HuH-7 (cell line): ENCODE data around the gene SOX10.
"Not testable (repeated sequence)": the region's sequence is repeated elsewhere in the genome, so short reads cannot be mapped to it uniquely, and the experiment has no call there.

Source experiments
- DNase-seq: peaks from one replicate; pipeline ENCODE4 v3.0.0; 2011; ENCODE audit warnings: low spot score

Gene SOX10

GRCh38 chr22:37985751-37986281 is 1.5 kb upstream of the SOX10 start:
- DNase-seq = no peak

DNA sequence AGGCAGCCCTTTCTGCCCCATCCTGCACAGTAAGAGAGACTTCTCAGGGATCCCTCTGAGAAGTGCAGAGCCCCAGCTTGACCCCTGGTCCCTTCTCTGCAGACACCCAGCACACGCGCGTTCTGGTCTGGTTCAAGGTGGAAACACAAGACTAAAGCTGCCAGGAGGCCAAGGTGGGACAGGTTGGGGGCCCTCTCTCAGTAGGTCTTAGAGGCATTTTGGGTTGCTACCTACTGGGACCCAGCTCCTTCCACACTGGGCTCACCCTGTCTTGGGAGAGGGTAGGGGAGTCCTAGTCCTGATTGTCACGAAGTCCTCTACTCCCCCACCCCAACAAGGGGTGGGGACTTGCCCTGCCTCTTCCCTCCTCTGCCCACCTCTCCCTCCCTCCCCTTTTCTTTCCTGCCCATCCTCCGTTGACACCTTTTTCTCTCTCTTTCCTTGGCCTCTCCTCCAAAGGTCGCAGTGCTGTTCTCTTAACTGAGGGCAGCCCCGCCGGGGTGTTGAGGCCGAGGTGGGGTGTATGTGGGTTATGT is 763 bp upstream of the SOX10 start:
- no peak for DNase-seq

- no peak for DNase-seq
Observed at GRCh38 chr22:37982938-37983859, 1.2 kb downstream of the SOX10 start.

GRCh38 chr22:37982151-37982785 is 2.1 kb downstream of the SOX10 start:
- DNase-seq = no peak

- peak; percentile 53 for DNase-seq
Observed at GRCh38 chr22:37981282-37982011, 2.9 kb downstream of the SOX10 start.

GRCh38 chr22:37979782-37980181 is 4.6 kb downstream of the SOX10 start:
- DNase-seq = no peak

DNA sequence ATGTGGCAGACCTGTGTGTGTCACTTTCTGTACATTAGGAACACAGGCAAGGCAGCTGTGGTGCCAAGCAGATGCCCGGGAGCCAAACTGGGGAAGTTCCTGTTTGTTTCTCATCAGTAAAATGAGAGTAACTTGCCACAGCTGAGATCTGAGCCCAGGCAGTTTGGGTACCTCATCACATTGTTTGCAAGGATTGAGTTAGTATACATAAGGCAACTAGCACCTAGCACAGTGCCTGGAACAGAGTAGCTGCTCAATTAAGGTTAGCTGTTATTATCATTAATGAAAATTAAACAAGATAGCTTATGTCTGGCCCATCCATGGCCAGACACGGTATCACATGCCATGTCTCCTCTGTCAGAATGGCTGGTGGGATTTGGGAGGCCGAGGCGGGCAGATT is 7.8 kb downstream of the SOX10 start:
- DNase-seq = no peak

- not testable (repeated sequence) for DNase-seq
Observed at GRCh38 chr22:37976022-37976421, 8.3 kb downstream of the SOX10 start.

GRCh38 chr22:37975153-37975552 is 9.2 kb downstream of the SOX10 start:
- DNase-seq = no peak

- no peak for DNase-seq
Observed at GRCh38 chr22:37973271-37974170, 10.8 kb downstream of the SOX10 start.

- no peak for DNase-seq
Observed at GRCh38 chr22:37972527-37972926, 11.8 kb downstream of the SOX10 start.

GRCh38 chr22:37971475-37972434 is 12.6 kb downstream of the SOX10 start:
- no peak for DNase-seq

DNA sequence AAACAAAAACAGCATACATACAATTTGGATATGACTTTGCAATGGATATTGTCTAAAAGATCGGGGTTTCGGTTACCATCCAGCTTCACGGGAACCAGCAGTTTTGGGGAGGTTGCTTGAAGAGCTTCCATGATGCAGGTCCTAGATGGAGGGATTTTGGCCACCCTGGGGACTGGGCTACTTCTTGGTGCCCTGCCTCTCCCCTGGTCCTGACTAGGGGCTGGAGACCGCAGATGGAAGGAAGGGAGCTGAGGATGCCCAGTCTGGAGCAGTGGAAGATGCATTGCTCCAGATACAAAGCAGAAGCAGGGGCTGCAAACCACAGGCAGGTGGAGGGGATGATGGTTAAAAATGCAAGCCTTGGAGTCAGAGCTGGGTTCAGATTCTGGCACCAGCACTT is 13.5 kb downstream of the SOX10 start:
- no peak for DNase-seq

GRCh38 chr22:37968452-37969251 is 15.7 kb downstream of the SOX10 start:
- DNase-seq = no peak

- DNase-seq = no peak
Observed at GRCh38 chr22:37967637-37968451, 16.5 kb downstream of the SOX10 start.

GRCh38 chr22:37967147-37967546 is 17.2 kb downstream of the SOX10 start:
- no peak for DNase-seq

GRCh38 chr22:37965940-37966664 is 18.3 kb downstream of the SOX10 start:
- no peak for DNase-seq

GRCh38 chr22:37961062-37961461 is 23.3 kb downstream of the SOX10 start:
- DNase-seq = no peak
